SK-N-SH treated with all-trans-retinoic acid at 6 μM for 48 hours (cell line): ENCODE results near the gene COL23A1.
A peak's percentile ranks its signal among the peaks of the same experiment; 100 is the strongest.
"Not testable (repeated sequence)": the region's sequence is repeated elsewhere in the genome, so short reads cannot be mapped to it uniquely, and the experiment has no call there.

ENCODE experiments used
- ATAC-seq: fragments of 200-7000 bp; cut with Tn5 transposase; 3 replicates; pipeline ENCODE4 v1.9.1; 2020; ENCODE audit warnings: mild to moderate bottlenecking, moderate library complexity
- ARNTL ChIP-seq: fragments of 450-650 bp; formaldehyde crosslinking; IDR thresholded peaks from 2 replicates; pipeline ENCODE4 v1.5.0; 2020; ENCODE audit warnings: low read depth, mild to moderate bottlenecking, moderate library complexity, borderline replicate concordance
- BACH2 ChIP-seq: fragments of 250-450 bp; sonication (Bioruptor Pico); IDR thresholded peaks from 2 replicates; pipeline ENCODE4 v1.9.0; 2021; ENCODE audit warnings: mild to moderate bottlenecking, borderline replicate concordance
- OSR1 ChIP-seq: fragments of 250-450 bp; sonication (Bioruptor Pico); IDR thresholded peaks from 2 replicates; pipeline ENCODE4 v1.8.0; 2022; ENCODE audit warnings: moderate library complexity, mild to moderate bottlenecking, inconsistent platforms
- SNAI2 ChIP-seq: fragments of 250-450 bp; sonication (Bioruptor Pico); IDR thresholded peaks from 2 replicates; pipeline ENCODE4 v1.5.0; 2020; ENCODE audit warnings: mild to moderate bottlenecking, moderate library complexity
- TCF4 ChIP-seq: fragments of 250-450 bp; sonication (Bioruptor Pico); IDR thresholded peaks from 2 replicates; pipeline ENCODE4 v1.8.0; 2021; ENCODE audit warnings: mild to moderate bottlenecking, moderate library complexity, borderline replicate concordance
- TOX ChIP-seq: fragments of 250-450 bp; sonication (Bioruptor Pico); IDR thresholded peaks from 2 replicates; pipeline ENCODE4 v1.8.0; 2021; ENCODE audit warnings: mild to moderate bottlenecking, moderate library complexity, borderline replicate concordance
- ZC3H10 ChIP-seq: fragments of 250-450 bp; sonication (Bioruptor Pico); IDR thresholded peaks from 2 replicates; pipeline ENCODE4 v1.5.1; 2021; ENCODE audit warnings: mild to moderate bottlenecking, moderate library complexity
- ZFP3 ChIP-seq: fragments of 250-450 bp; sonication (Bioruptor Pico); IDR thresholded peaks from 2 replicates; pipeline ENCODE4 v1.5.0; 2020; ENCODE audit warnings: mild to moderate bottlenecking, moderate library complexity
- ZNF565 ChIP-seq: fragments of 450-650 bp; formaldehyde crosslinking; conservative IDR thresholded peaks from 2 replicates; pipeline ENCODE4 v1.5.0; 2020; ENCODE audit warnings: low read depth, mild to moderate bottlenecking, moderate library complexity
- ZNF70 ChIP-seq: fragments of 450-650 bp; formaldehyde crosslinking; IDR thresholded peaks from 2 replicates; pipeline ENCODE4 v1.5.0; 2020; ENCODE audit warnings: mild to moderate bottlenecking, moderate library complexity
- TF ChIP-seq, protein P1 (sequence below): fragments of 250-450 bp; sonication (Bioruptor Pico); IDR thresholded peaks from 2 replicates; pipeline ENCODE4 v1.8.0; 2020; ENCODE audit warnings: mild to moderate bottlenecking, moderate library complexity, borderline replicate concordance
- TF ChIP-seq, protein P2 (sequence below): fragments of 250-450 bp; sonication (Bioruptor Pico); IDR thresholded peaks from 2 replicates; pipeline ENCODE4 v1.5.1; 2021; ENCODE audit warnings: mild to moderate bottlenecking, moderate library complexity
- TF ChIP-seq, protein P3 (sequence below): fragments of 250-450 bp; sonication (Bioruptor Pico); IDR thresholded peaks from 2 replicates; pipeline ENCODE4 v1.5.0; 2020; ENCODE audit warnings: mild to moderate bottlenecking, moderate library complexity
- TF ChIP-seq, protein P4 (sequence below): fragments of 250-450 bp; sonication (Bioruptor Pico); IDR thresholded peaks from 2 replicates; pipeline ENCODE4 v1.8.0; 2021; ENCODE audit warnings: low read depth, mild to moderate bottlenecking, moderate library complexity, borderline replicate concordance
- TF ChIP-seq, protein P5 (sequence below): fragments of 250-450 bp; sonication (Bioruptor Pico); IDR thresholded peaks from 2 replicates; pipeline ENCODE4 v1.5.1; 2020; ENCODE audit warnings: low read depth, mild to moderate bottlenecking, moderate library complexity

The COL23A1 gene

DNA sequence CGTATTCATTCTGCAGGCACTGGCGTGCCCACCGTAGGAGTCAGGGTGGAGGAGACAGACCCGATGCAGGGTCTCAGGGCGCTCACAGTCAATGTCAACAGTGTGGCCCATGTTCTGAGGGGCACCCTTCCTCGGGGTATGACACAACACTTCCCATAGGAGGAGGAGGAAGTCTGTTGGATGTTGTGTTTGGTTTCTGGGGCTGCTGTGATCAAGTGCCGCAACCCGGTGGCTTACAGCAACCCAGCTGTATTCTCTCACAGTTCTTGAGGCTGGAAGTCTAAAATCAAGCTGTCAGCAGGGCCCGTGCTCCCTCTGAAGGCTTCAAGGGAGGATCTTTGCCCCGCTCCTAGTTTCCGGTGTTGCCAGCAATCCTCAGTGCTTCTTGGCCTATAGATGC, 391.5 kb downstream of the COL23A1 start:
- no peak for ATAC-seq
- TF ChIP-seq BACH2 (no peak), OSR1 (no peak), TCF4 (no peak), TOX (no peak), SNAI2 (CRISPR knock-in tag) (no peak), ZC3H10 (CRISPR knock-in tag) (no peak), ZNF565 (CRISPR knock-in tag) (no peak), ZNF70 (CRISPR knock-in tag) (no peak), ARNTL (CRISPR knock-in tag) (no peak), ZFP3 (CRISPR knock-in tag) (no peak)
- TF ChIP-seq, protein P1, sequence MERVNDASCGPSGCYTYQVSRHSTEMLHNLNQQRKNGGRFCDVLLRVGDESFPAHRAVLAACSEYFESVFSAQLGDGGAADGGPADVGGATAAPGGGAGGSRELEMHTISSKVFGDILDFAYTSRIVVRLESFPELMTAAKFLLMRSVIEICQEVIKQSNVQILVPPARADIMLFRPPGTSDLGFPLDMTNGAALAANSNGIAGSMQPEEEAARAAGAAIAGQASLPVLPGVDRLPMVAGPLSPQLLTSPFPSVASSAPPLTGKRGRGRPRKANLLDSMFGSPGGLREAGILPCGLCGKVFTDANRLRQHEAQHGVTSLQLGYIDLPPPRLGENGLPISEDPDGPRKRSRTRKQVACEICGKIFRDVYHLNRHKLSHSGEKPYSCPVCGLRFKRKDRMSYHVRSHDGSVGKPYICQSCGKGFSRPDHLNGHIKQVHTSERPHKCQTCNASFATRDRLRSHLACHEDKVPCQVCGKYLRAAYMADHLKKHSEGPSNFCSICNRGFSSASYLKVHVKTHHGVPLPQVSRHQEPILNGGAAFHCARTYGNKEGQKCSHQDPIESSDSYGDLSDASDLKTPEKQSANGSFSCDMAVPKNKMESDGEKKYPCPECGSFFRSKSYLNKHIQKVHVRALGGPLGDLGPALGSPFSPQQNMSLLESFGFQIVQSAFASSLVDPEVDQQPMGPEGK (CRISPR knock-in tag), result no peak
- TF ChIP-seq, protein P2, sequence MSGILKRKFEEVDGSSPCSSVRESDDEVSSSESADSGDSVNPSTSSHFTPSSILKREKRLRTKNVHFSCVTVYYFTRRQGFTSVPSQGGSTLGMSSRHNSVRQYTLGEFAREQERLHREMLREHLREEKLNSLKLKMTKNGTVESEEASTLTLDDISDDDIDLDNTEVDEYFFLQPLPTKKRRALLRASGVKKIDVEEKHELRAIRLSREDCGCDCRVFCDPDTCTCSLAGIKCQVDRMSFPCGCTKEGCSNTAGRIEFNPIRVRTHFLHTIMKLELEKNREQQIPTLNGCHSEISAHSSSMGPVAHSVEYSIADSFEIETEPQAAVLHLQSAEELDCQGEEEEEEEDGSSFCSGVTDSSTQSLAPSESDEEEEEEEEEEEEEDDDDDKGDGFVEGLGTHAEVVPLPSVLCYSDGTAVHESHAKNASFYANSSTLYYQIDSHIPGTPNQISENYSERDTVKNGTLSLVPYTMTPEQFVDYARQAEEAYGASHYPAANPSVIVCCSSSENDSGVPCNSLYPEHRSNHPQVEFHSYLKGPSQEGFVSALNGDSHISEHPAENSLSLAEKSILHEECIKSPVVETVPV (CRISPR knock-in tag), result no peak
- TF ChIP-seq, protein P3, sequence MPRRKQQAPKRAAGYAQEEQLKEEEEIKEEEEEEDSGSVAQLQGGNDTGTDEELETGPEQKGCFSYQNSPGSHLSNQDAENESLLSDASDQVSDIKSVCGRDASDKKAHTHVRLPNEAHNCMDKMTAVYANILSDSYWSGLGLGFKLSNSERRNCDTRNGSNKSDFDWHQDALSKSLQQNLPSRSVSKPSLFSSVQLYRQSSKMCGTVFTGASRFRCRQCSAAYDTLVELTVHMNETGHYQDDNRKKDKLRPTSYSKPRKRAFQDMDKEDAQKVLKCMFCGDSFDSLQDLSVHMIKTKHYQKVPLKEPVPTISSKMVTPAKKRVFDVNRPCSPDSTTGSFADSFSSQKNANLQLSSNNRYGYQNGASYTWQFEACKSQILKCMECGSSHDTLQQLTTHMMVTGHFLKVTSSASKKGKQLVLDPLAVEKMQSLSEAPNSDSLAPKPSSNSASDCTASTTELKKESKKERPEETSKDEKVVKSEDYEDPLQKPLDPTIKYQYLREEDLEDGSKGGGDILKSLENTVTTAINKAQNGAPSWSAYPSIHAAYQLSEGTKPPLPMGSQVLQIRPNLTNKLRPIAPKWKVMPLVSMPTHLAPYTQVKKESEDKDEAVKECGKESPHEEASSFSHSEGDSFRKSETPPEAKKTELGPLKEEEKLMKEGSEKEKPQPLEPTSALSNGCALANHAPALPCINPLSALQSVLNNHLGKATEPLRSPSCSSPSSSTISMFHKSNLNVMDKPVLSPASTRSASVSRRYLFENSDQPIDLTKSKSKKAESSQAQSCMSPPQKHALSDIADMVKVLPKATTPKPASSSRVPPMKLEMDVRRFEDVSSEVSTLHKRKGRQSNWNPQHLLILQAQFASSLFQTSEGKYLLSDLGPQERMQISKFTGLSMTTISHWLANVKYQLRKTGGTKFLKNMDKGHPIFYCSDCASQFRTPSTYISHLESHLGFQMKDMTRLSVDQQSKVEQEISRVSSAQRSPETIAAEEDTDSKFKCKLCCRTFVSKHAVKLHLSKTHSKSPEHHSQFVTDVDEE, result no peak
- TF ChIP-seq, protein P4, sequence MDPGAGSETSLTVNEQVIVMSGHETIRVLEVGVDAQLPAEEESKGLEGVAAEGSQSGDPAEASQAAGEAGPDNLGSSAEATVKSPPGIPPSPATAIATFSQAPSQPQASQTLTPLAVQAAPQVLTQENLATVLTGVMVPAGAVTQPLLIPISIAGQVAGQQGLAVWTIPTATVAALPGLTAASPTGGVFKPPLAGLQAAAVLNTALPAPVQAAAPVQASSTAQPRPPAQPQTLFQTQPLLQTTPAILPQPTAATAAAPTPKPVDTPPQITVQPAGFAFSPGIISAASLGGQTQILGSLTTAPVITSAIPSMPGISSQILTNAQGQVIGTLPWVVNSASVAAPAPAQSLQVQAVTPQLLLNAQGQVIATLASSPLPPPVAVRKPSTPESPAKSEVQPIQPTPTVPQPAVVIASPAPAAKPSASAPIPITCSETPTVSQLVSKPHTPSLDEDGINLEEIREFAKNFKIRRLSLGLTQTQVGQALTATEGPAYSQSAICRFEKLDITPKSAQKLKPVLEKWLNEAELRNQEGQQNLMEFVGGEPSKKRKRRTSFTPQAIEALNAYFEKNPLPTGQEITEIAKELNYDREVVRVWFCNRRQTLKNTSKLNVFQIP (CRISPR knock-in tag), result no peak
- TF ChIP-seq, protein P5, sequence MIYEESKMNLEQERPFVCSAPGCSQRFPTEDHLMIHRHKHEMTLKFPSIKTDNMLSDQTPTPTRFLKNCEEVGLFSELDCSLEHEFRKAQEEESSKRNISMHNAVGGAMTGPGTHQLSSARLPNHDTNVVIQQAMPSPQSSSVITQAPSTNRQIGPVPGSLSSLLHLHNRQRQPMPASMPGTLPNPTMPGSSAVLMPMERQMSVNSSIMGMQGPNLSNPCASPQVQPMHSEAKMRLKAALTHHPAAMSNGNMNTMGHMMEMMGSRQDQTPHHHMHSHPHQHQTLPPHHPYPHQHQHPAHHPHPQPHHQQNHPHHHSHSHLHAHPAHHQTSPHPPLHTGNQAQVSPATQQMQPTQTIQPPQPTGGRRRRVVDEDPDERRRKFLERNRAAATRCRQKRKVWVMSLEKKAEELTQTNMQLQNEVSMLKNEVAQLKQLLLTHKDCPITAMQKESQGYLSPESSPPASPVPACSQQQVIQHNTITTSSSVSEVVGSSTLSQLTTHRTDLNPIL, result no peak
- TF ChIP-seq, all 23 proteins: peak for 0

DNA sequence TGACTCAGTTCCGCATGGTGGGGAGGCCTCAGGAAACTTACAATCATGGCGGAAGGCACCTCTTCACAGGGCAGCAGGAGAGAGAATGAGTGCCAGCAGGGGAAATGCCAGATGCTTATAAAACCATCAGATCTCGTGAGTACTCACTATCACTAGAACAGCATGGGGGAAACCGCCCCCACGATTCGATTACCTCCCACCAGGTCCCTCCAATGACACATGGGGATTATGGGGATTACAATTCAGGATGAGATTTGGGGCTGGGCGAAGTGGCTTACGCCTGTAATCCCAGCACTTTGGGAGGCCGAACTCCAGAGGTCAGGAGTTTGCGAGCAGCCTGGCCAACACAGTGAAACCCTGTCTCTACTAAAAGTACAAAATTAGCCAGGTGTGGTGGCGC, 392.0 kb downstream of the COL23A1 start:
- not testable (repeated sequence) for ATAC-seq

DNA sequence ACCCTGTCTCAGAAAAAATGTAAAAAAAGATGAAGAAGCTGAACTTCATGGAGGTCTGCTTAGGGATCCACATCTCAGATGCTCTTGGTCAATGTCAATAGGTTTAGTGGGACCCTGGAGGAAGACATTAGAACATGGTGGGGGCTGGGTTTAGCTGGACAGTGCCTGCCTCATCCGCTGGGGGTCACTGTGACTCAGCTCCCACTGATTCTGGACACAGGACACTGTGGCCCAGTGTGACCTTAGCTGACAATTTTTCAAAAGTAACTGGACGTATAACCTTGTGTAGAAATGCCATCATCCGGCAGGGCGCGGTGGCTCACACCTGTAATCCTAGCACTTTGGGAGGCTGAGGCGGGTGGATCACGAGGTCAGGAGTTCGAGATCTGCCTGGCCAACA, 393.2 kb downstream of the COL23A1 start:
- TF ChIP-seq, protein P1 (CRISPR knock-in tag), result no peak
- peak; percentile 64 for ATAC-seq

DNA sequence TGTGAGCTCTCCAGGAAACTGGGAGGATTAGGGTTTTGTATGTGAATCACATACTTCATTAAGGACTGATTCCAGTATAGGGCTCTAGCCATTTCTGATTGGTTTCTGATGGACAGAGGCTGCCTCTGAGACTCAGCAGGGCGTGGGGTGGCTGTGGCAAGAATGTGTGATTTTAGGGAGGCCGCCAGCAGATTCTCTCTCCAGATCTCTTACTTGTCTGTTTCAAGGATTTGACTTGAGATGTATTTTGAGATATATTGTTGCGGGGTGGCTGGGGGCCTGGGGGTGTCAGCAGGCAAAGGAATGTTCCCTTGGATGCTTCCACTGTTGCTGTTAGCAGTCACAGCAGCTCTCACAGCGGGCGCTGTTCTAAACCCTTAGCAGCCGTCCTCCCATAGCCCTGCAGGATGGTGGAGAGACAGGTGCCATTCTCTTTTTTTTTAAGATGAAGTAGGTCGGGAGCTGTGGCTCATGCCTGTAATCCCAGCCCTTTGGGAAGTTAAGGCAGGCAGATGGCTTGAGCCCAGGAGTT, 393.8 kb downstream of the COL23A1 start:
- TF ChIP-seq, protein P5, result no peak
- no peak for ATAC-seq
